Activated CD4-positive, alpha-beta T cell treated with anti-CD3 and anti-CD28 coated beads for 1 hour (primary cell): ENCODE data around the gene DNAI1.

Experiments used
- DNase-seq: peaks from one replicate; pipeline ENCODE4 v3.0.0-alpha.2; 2020

The DNAI1 gene

GRCh38 chr9:34493972-34494535, 35.4 kb downstream of the DNAI1 start:
- no peak for DNase-seq

- DNase-seq = no peak
Observed at GRCh38 chr9:34496149-34496712, 37.6 kb downstream of the DNAI1 start.

GRCh38 chr9:34498553-34498952, 39.9 kb downstream of the DNAI1 start:
- no peak for DNase-seq

- no peak for DNase-seq
Observed at GRCh38 chr9:34499076-34499475, 40.5 kb downstream of the DNAI1 start.

- DNase-seq = peak; percentile 60
Observed at GRCh38 chr9:34500623-34501267, 42.1 kb downstream of the DNAI1 start.

- DNase-seq = no peak
Observed at GRCh38 chr9:34501372-34501771, 42.8 kb downstream of the DNAI1 start.

GRCh38 chr9:34501889-34502425, 43.4 kb downstream of the DNAI1 start:
- DNase-seq = no peak

- DNase-seq = no peak
Observed at GRCh38 chr9:34502471-34502870, 43.9 kb downstream of the DNAI1 start.

GRCh38 chr9:34502891-34503290, 44.3 kb downstream of the DNAI1 start:
- no peak for DNase-seq

- DNase-seq = no peak
Observed at GRCh38 chr9:34503406-34503805, 44.8 kb downstream of the DNAI1 start.

GRCh38 chr9:34505370-34506120, 46.9 kb downstream of the DNAI1 start:
- no peak for DNase-seq

- no peak for DNase-seq
Observed at GRCh38 chr9:34506623-34507022, 48.0 kb downstream of the DNAI1 start.

GRCh38 chr9:34507556-34507955, 49.0 kb downstream of the DNAI1 start:
- DNase-seq = no peak

- no peak for DNase-seq
Observed at GRCh38 chr9:34507966-34508365, 49.4 kb downstream of the DNAI1 start.

- no peak for DNase-seq
Observed at GRCh38 chr9:34508463-34508862, 49.9 kb downstream of the DNAI1 start.

- no peak for DNase-seq
Observed at GRCh38 chr9:34508951-34509350, 50.3 kb downstream of the DNAI1 start.

GRCh38 chr9:34510497-34511468, 52.2 kb downstream of the DNAI1 start:
- DNase-seq = no peak

- DNase-seq = no peak
Observed at GRCh38 chr9:34512131-34513078, 53.8 kb downstream of the DNAI1 start.

- no peak for DNase-seq
Observed at GRCh38 chr9:34513567-34514214, 55.1 kb downstream of the DNAI1 start.

- DNase-seq = no peak
Observed at GRCh38 chr9:34514401-34514800, 55.8 kb downstream of the DNAI1 start.

GRCh38 chr9:34514816-34515215, 56.2 kb downstream of the DNAI1 start:
- DNase-seq = no peak
